ENCODE results near the gene NCAM1. TPM values are rescaled to one million over a fixed set of nuclear protein-coding genes. Genes with fewer than 3 reads are reported as not detected.

Gene NCAM1
- total RNA-seq, 1 experiment from 2014 or later, result 0.75 TPM

DNA sequence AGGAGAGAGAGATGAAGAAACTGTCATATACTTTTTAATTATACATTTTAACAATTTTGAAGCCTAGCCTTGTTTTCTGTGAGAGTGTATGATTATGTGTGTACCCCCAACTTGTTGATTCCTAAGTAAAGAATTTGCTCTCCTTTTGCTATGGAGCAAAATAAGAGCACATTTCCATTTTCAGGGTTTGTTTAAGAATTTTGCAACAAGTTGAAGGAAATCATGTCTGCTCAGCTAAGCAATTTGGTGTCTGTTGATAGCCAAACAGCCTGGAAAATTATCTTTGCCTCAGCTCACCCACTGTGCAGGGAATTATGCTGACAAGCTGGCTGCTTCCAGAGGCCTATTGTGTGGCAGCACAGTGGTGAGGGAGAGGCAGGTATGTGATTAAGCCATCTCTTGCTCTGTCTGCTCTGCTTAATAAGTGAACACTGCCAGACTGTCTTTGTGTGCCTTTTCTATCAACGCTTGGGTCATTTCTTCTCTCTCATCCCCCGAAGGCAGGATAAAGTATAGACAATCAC is 218.0 kb downstream of the NCAM1 start:
- H3K4me1 ChIP-seq (ENCODE audit: low read length), result peaks cover 57% of the 10 kb centered on the region
- no peaks in the 10 kb centered on the region for H3K36me3 ChIP-seq (ENCODE audit: insufficient read depth, low read length)
- no peak overlapping the region for H3K4me3 ChIP-seq (ENCODE audit: low read length)
- H3K9me2 ChIP-seq (replicated peaks; ENCODE audit: insufficient read depth, low read length), result no peaks in the 10 kb centered on the region
- H4K20me1 ChIP-seq (ENCODE audit: insufficient read depth, low read depth, low read length), result no peaks in the 10 kb centered on the region
- H3K9ac ChIP-seq (ENCODE audit: low read length), result peak overlapping the region; percentile 44
- DNase-seq, result no peak
- no peaks in the 10 kb centered on the region for H3K79me2 ChIP-seq (ENCODE audit: low read length)
- peak overlapping the region; percentile 51 for H3K4me2 ChIP-seq (ENCODE audit: low read depth, low read length, poor library complexity, severe bottlenecking)
- no peaks in the 10 kb centered on the region for H3K27me3 ChIP-seq (ENCODE audit: low read length)
- no peak overlapping the region for H2AFZ ChIP-seq (ENCODE audit: low read length)
- H3K9me3 ChIP-seq (ENCODE audit: low read length), result no peaks in the 10 kb centered on the region
- peak overlapping the region; percentile 11; the same call in 1 of the 2 replicates for H3K27ac ChIP-seq (ENCODE audit: low read length)

DNA sequence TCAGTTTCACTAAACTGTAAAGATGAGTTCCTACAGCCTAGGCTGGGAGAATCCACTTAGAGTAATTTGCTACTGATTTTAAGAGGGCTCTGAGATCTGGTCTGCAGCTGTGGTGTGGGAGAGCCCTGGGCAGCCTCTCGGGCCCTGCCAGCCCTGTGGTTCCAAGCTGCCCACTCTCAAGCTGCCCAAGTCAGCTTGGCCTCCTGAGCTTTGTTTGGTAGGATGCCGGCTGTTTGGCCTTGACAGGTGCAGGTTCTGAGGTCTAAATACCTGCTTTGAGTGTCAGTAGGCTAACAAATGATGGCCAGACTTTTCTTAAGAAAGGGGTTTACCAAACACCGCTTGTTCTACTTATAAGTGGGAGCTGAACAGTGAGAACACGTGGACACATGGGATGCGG is 219.9 kb downstream of the NCAM1 start:
- H3K4me1 ChIP-seq (ENCODE audit: low read length), result peaks cover 44% of the 10 kb centered on the region
- no peak overlapping the region for H3K27ac ChIP-seq (ENCODE audit: low read length)
- no peaks in the 10 kb centered on the region for H3K79me2 ChIP-seq (ENCODE audit: low read length)
- no peak for DNase-seq
- H4K20me1 ChIP-seq (ENCODE audit: insufficient read depth, low read depth, low read length), result no peaks in the 10 kb centered on the region
- H3K27me3 ChIP-seq (ENCODE audit: low read length), result no peaks in the 10 kb centered on the region
- no peaks in the 10 kb centered on the region for H3K36me3 ChIP-seq (ENCODE audit: insufficient read depth, low read length)
- H3K9me3 ChIP-seq (ENCODE audit: low read length), result no peaks in the 10 kb centered on the region
- H3K4me3 ChIP-seq (ENCODE audit: low read length), result no peak overlapping the region
- H3K9ac ChIP-seq (ENCODE audit: low read length), result no peak overlapping the region
- no peak overlapping the region for H2AFZ ChIP-seq (ENCODE audit: low read length)
- no peaks in the 10 kb centered on the region for H3K9me2 ChIP-seq (replicated peaks; ENCODE audit: insufficient read depth, low read length)
- no peak overlapping the region for H3K4me2 ChIP-seq (ENCODE audit: low read depth, low read length, poor library complexity, severe bottlenecking)

DNA sequence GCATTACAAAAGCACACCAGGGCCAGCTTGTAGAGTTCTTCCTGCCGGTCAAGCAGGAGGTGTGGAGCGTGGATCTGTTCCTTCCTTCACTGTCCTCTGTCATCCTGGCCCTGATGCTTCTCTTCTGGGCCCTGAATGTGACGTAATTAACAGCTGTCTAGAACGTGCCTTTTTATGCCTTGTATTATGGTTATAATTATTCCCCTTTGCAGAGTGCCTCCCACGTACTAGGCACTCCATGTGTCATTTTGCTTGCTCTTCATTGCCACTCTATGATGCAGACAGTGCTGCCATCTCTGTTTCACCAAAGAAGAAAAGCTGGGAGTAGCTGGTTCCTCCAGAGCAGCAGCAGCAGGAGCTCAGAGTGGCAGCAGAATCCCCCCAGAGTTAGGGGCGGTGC is 221.1 kb downstream of the NCAM1 start:
- H3K4me2 ChIP-seq (ENCODE audit: low read depth, low read length, poor library complexity, severe bottlenecking), result no peak overlapping the region
- no peaks in the 10 kb centered on the region for H3K27me3 ChIP-seq (ENCODE audit: low read length)
- no peaks in the 10 kb centered on the region for H3K36me3 ChIP-seq (ENCODE audit: insufficient read depth, low read length)
- no peak for DNase-seq
- H3K27ac ChIP-seq (ENCODE audit: low read length), result no peak overlapping the region
- no peaks in the 10 kb centered on the region for H3K9me3 ChIP-seq (ENCODE audit: low read length)
- H3K9ac ChIP-seq (ENCODE audit: low read length), result no peak overlapping the region
- no peaks in the 10 kb centered on the region for H4K20me1 ChIP-seq (ENCODE audit: insufficient read depth, low read depth, low read length)
- H2AFZ ChIP-seq (ENCODE audit: low read length), result no peak overlapping the region
- no peaks in the 10 kb centered on the region for H3K9me2 ChIP-seq (replicated peaks; ENCODE audit: insufficient read depth, low read length)
- H3K4me1 ChIP-seq (ENCODE audit: low read length), result peaks cover 38% of the 10 kb centered on the region
- H3K79me2 ChIP-seq (ENCODE audit: low read length), result no peaks in the 10 kb centered on the region
- no peak overlapping the region for H3K4me3 ChIP-seq (ENCODE audit: low read length)

DNA sequence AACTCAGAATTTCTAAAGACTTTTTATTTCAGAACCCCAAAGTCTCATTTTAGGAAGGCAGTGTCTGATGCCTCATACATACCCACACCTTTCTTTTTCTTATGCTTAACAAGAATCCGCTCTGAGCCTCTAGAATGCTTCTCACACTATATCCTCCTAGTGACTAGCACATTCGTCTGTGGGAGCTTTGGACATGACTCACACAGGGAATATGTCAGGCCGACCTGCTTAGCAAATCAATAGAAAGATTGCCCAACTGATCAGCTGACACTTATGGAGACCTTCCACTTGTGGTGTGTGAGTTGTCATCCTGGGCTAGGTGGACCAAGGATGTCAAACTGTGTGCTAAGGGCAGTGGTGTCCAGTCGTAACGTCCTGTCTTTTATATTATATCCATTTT is 223.3 kb downstream of the NCAM1 start:
- Histone ChIP-seq H3K4me1 (ENCODE audit: low read length) (peaks cover 41% of the 10 kb centered on the region), H3K9me2 (replicated peaks; ENCODE audit: insufficient read depth, low read length) (no peaks in the 10 kb centered on the region), H3K4me2 (ENCODE audit: low read depth, low read length, poor library complexity, severe bottlenecking) (no peak overlapping the region), H3K27me3 (ENCODE audit: low read length) (no peaks in the 10 kb centered on the region), H2AFZ (ENCODE audit: low read length) (no peak overlapping the region), H3K4me3 (ENCODE audit: low read length) (no peak overlapping the region), H3K27ac (ENCODE audit: low read length) (no peak overlapping the region), H3K9me3 (ENCODE audit: low read length) (no peaks in the 10 kb centered on the region), H4K20me1 (ENCODE audit: insufficient read depth, low read depth, low read length) (no peaks in the 10 kb centered on the region), H3K36me3 (ENCODE audit: insufficient read depth, low read length) (no peaks in the 10 kb centered on the region), H3K79me2 (ENCODE audit: low read length) (no peaks in the 10 kb centered on the region), H3K9ac (ENCODE audit: low read length) (no peak overlapping the region)
- DNase-seq, result no peak

DNA sequence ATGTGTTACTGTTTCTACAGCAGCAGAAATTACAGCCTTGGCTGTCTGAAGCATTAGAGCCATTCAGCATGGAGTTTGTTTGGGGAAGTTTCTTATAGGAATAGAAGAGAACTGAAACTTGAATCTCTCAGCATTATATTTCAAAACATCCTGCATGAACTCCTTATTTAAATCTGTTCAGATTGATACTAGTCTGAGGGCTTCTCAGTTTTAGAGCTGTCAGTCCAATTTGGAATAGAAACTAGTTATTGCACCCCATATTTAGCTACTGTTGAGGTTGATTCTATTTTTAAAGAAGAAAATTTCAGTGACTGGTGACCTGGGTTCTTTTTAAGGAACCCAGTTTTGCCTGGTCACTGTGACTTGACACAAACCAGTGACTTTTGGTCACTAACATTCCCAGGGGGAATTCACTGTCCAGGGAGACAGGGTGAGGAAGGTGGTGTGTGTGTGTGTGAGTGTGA is 227.2 kb downstream of the NCAM1 start:
- peak overlapping the region; percentile 41; the same call in 1 of the 2 replicates for H3K4me3 ChIP-seq (ENCODE audit: low read length)
- peak overlapping the region; percentile 53 for H3K4me2 ChIP-seq (ENCODE audit: low read depth, low read length, poor library complexity, severe bottlenecking)
- no peaks in the 10 kb centered on the region for H3K9me3 ChIP-seq (ENCODE audit: low read length)
- H3K4me1 ChIP-seq (ENCODE audit: low read length), result peaks cover 38% of the 10 kb centered on the region
- H3K27me3 ChIP-seq (ENCODE audit: low read length), result no peaks in the 10 kb centered on the region
- no peaks in the 10 kb centered on the region for H3K36me3 ChIP-seq (ENCODE audit: insufficient read depth, low read length)
- DNase-seq, result peak; percentile 54
- H3K9ac ChIP-seq (ENCODE audit: low read length), result peak overlapping the region; percentile 33
- H2AFZ ChIP-seq (ENCODE audit: low read length), result no peak overlapping the region
- no peaks in the 10 kb centered on the region for H3K9me2 ChIP-seq (replicated peaks; ENCODE audit: insufficient read depth, low read length)
- H3K79me2 ChIP-seq (ENCODE audit: low read length), result no peaks in the 10 kb centered on the region
- 0 out of 2 replicates have a peak overlapping the region, but pooled peaks have one; percentile 22 for H3K27ac ChIP-seq (ENCODE audit: low read length)
- H4K20me1 ChIP-seq (ENCODE audit: insufficient read depth, low read depth, low read length), result no peaks in the 10 kb centered on the region

DNA sequence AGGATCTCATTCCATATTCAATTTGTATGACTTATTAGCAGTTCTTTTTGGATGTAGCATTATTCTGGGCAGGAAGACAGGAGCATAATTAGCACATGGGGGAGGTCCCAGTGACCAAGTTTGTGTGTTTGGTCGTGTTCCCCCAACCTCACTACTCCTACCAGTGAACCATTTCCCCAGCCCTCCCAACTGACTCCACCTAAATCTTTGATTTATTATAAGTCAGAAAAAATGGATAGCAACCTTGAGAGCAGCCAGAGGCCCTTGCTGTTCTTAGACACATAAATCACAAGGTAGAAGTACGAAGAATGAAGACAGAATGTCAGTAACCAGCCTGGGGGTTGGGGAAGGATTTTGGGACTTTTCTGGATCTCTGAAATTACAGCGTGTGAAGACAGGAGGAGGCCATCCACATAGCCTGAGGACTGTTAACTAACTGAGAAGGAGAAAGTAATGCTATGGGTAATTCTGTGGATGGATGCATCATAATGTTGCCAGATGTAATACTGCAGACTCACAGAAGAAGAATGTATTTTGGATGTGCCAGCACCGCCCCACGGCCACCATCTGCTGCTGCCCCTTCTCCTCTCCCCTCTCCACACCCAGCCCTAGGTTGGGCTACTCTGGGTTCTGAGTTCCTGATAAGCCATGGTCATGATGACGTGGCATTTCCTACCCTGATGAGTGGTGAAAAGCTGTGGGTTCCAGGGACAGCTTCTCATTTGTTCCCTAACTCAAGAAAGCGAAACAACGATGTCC is 228.9 kb downstream of the NCAM1 start:
- H3K27ac ChIP-seq (ENCODE audit: low read length), result no peak overlapping the region
- H3K4me1 ChIP-seq (ENCODE audit: low read length), result peaks cover 46% of the 10 kb centered on the region
- H3K9me2 ChIP-seq (replicated peaks; ENCODE audit: insufficient read depth, low read length), result no peaks in the 10 kb centered on the region
- no peaks in the 10 kb centered on the region for H3K36me3 ChIP-seq (ENCODE audit: insufficient read depth, low read length)
- no peak overlapping the region for H2AFZ ChIP-seq (ENCODE audit: low read length)
- DNase-seq, result no peak
- no peak overlapping the region for H3K9ac ChIP-seq (ENCODE audit: low read length)
- no peaks in the 10 kb centered on the region for H3K9me3 ChIP-seq (ENCODE audit: low read length)
- H3K4me2 ChIP-seq (ENCODE audit: low read depth, low read length, poor library complexity, severe bottlenecking), result no peak overlapping the region
- H3K79me2 ChIP-seq (ENCODE audit: low read length), result no peaks in the 10 kb centered on the region
- H4K20me1 ChIP-seq (ENCODE audit: insufficient read depth, low read depth, low read length), result no peaks in the 10 kb centered on the region
- H3K27me3 ChIP-seq (ENCODE audit: low read length), result no peaks in the 10 kb centered on the region
- H3K4me3 ChIP-seq (ENCODE audit: low read length), result no peak overlapping the region

DNA sequence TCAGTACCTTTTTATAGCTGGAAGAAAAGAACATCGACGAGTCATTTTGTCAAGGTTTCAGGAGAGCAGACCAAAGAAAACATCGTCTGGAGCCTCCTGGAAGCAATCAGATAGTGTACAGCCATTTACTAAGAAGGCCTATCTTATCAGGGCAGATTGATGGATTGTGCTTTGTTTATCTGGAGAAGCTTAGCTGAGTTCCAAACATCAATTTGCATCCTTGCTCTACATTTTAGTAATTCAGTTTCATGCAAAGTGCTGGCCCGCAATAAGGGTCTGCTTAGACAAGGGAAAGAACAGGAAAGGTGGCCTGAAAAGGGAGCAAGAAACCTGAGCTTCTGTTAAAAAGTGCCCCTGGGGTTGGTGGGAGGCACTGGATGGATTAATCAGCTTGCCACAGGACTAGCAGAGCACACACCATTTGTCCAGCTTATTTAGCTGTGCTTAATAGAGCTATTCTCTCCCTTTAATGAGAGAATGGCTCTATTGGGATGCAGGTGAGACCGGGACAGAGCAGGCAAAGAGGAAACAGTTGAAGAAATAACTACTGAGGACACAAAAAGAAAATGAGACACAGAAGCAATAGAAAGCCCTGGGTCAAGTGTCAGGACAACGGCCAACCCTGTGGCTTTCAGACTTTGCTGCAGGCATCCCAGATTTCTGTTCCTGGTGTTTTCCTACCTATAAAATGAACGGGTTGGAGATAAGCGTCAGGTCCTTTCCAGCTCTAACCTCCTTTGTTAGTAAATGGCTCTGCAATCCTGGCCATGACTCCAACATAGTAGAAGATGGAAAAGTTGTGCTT is 231.1 kb downstream of the NCAM1 start:
- no peak overlapping the region for H2AFZ ChIP-seq (ENCODE audit: low read length)
- H3K79me2 ChIP-seq (ENCODE audit: low read length), result no peaks in the 10 kb centered on the region
- no peaks in the 10 kb centered on the region for H3K9me3 ChIP-seq (ENCODE audit: low read length)
- no peaks in the 10 kb centered on the region for H3K9me2 ChIP-seq (replicated peaks; ENCODE audit: insufficient read depth, low read length)
- H3K4me2 ChIP-seq (ENCODE audit: low read depth, low read length, poor library complexity, severe bottlenecking), result no peak overlapping the region
- no peaks in the 10 kb centered on the region for H4K20me1 ChIP-seq (ENCODE audit: insufficient read depth, low read depth, low read length)
- H3K27ac ChIP-seq (ENCODE audit: low read length), result no peak overlapping the region
- H3K27me3 ChIP-seq (ENCODE audit: low read length), result no peaks in the 10 kb centered on the region
- no peak for DNase-seq
- no peak overlapping the region for H3K9ac ChIP-seq (ENCODE audit: low read length)
- H3K4me3 ChIP-seq (ENCODE audit: low read length), result no peak overlapping the region
- no peaks in the 10 kb centered on the region for H3K36me3 ChIP-seq (ENCODE audit: insufficient read depth, low read length)
- H3K4me1 ChIP-seq (ENCODE audit: low read length), result peaks cover 40% of the 10 kb centered on the region

DNA sequence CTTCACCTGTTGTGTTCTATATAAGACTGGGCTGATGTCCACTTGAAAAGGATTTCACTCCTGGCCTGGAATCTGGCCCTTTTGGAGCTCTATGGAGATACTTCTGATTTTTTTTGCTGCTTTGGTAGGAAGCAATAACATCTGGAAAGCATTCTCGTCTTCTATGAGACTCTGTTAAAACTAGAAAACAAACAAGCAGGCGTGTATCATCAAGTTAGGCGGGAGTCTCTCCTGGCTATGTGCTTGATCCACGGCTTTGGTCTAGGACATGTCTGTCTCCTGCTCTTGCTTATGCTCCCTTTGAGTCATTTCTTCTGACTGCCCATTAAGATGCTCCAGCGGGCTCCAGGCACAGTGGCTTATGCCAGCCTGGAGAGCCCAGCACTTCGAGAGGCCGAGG is 231.8 kb downstream of the NCAM1 start:
- Histone ChIP-seq H3K79me2 (ENCODE audit: low read length) (no peaks in the 10 kb centered on the region), H3K27ac (ENCODE audit: low read length) (no peak overlapping the region), H3K36me3 (ENCODE audit: insufficient read depth, low read length) (no peaks in the 10 kb centered on the region), H3K27me3 (ENCODE audit: low read length) (no peaks in the 10 kb centered on the region), H4K20me1 (ENCODE audit: insufficient read depth, low read depth, low read length) (no peaks in the 10 kb centered on the region), H3K4me2 (ENCODE audit: low read depth, low read length, poor library complexity, severe bottlenecking) (no peak overlapping the region), H2AFZ (ENCODE audit: low read length) (no peak overlapping the region), H3K4me1 (ENCODE audit: low read length) (peaks cover 33% of the 10 kb centered on the region), H3K4me3 (ENCODE audit: low read length) (no peak overlapping the region), H3K9ac (ENCODE audit: low read length) (no peak overlapping the region), H3K9me3 (ENCODE audit: low read length) (no peaks in the 10 kb centered on the region), H3K9me2 (replicated peaks; ENCODE audit: insufficient read depth, low read length) (no peaks in the 10 kb centered on the region)
- no peak for DNase-seq
